ENCODE results near the gene GSTO2. TPM values are rescaled to one million over a fixed set of nuclear protein-coding genes. Genes with fewer than 3 reads are reported as not detected.
A peak's percentile ranks its signal among the peaks of the same experiment; 100 is the strongest.

The GSTO2 gene
- total and polyA plus RNA-seq, 12 donors: 0.25 to 1.6 (median 0.94) TPM

- intact Hi-C loops (cut with DNase I): loop anchor here in 3 of 10 donors (2.0 to 5.0 kb wide), 2 partner anchors 35 to 37 kb away; partner anchors contain the start of gene ITPRIP (in 3 of the 3)
- WGBS, 2 donors: 62 to 68% methylated on average over 3 of the region's 3 CpGs
- DNase-seq: no peak
- Histone ChIP-seq H3K36me3 (no peaks in the 10 kb centered on the region), H3K27me3 (no peaks in the 10 kb centered on the region), H3K9me3 (peaks cover 0 to 6% (median 0%) of the 10 kb centered on the region in 11 donors), H3K4me1 (peaks cover 23 to 95% (median 82%) of the 10 kb centered on the region in 9 donors), H3K27ac (peak overlapping the region in 9 of 10 donors; percentile 85 to 95 (median 92)), H3K4me3 (no peak overlapping the region)
- ATAC-seq: no peak
- TF ChIP-seq, protein P1, sequence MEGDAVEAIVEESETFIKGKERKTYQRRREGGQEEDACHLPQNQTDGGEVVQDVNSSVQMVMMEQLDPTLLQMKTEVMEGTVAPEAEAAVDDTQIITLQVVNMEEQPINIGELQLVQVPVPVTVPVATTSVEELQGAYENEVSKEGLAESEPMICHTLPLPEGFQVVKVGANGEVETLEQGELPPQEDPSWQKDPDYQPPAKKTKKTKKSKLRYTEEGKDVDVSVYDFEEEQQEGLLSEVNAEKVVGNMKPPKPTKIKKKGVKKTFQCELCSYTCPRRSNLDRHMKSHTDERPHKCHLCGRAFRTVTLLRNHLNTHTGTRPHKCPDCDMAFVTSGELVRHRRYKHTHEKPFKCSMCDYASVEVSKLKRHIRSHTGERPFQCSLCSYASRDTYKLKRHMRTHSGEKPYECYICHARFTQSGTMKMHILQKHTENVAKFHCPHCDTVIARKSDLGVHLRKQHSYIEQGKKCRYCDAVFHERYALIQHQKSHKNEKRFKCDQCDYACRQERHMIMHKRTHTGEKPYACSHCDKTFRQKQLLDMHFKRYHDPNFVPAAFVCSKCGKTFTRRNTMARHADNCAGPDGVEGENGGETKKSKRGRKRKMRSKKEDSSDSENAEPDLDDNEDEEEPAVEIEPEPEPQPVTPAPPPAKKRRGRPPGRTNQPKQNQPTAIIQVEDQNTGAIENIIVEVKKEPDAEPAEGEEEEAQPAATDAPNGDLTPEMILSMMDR (IDR thresholded peaks at IDR 0.05): peak in 3 of 9 donors; percentile 9 to 21 (median 19)
Measured at GRCh38 chr10:104301907-104302690, 33.1 kb downstream of the GSTO2 start.

- DNase-seq: no peak
- no peak for ATAC-seq
- no peak overlapping the region for H3K4me3 ChIP-seq
- peaks cover 29 to 100% (median 80%) of the 10 kb centered on the region in 9 donors for H3K4me1 ChIP-seq
- WGBS, 2 donors: 48 to 49% methylated on average over 2 of the region's 2 CpGs
- H3K27me3 ChIP-seq: no peaks in the 10 kb centered on the region
- H3K36me3 ChIP-seq: peaks cover 0 to 9% (median 0%) of the 10 kb centered on the region in 9 donors
- TF ChIP-seq, protein P1 (IDR thresholded peaks at IDR 0.05): no peak
- intact Hi-C loops (cut with DNase I): loop anchor here in 3 of 10 donors (1.0 to 5.0 kb wide), 3 partner anchors 34 to 48 kb away; partner anchors contain the start of gene ITPRIP (in 2 of the 3)
- H3K9me3 ChIP-seq: peaks cover 0 to 6% (median 0%) of the 10 kb centered on the region in 11 donors
- H3K27ac ChIP-seq: peak overlapping the region; percentile 51 to 95 (median 92)
Measured at GRCh38 chr10:104303594-104304355, 34.8 kb downstream of the GSTO2 start.

- H3K4me1 ChIP-seq: peaks cover 26 to 100% (median 77%) of the 10 kb centered on the region in 9 donors
Measured at GRCh38 chr10:104304356-104304745, 35.4 kb downstream of the GSTO2 start.

More at GRCh38 chr10:104304356-104304745, 35.4 kb downstream of the GSTO2 start:
- intact Hi-C loops (cut with DNase I): loop anchor here in 3 of 10 donors (1.0 to 5.0 kb wide), 3 partner anchors 33 to 47 kb away; partner anchors contain the start of gene ITPRIP (in 2 of the 3)
- no peak overlapping the region for H3K4me3 ChIP-seq
- H3K27ac ChIP-seq: peak overlapping the region; percentile 51 to 95 (median 92)
- ATAC-seq (no peak), DNase-seq (no peak)
- H3K27me3 ChIP-seq: no peaks in the 10 kb centered on the region
- peaks cover 0 to 11% (median 0%) of the 10 kb centered on the region in 9 donors for H3K36me3 ChIP-seq
- H3K9me3 ChIP-seq: peaks cover 0 to 6% (median 0%) of the 10 kb centered on the region in 11 donors
- WGBS, 2 donors: 86 to 93% methylated on average over 4 of the region's 4 CpGs
- TF ChIP-seq, protein P1 (IDR thresholded peaks at IDR 0.05): no peak
